Measurements from ENCODE around the gene ACAD10.

DNA sequence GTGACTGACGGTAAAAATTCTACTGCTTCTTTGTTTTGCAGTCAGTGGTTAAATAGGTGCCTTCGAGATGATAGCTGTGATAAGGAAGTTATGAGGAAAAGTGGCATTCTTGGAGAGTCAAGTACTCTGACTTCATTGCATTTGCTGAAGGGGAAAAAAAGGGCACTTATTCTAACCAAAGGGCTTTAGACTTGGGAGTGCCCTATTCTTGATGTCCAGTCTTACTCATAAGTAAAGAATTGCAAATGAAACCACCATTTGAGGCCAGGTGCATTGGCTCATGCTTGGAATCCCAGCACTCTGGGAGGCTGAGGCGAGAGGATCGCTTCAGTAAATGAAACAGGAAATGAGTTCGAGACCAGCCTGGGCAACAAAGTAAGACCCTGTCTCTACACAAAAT lies 40.4 kb upstream of the ACAD10 start:
- TF ChIP-seq, protein P1, sequence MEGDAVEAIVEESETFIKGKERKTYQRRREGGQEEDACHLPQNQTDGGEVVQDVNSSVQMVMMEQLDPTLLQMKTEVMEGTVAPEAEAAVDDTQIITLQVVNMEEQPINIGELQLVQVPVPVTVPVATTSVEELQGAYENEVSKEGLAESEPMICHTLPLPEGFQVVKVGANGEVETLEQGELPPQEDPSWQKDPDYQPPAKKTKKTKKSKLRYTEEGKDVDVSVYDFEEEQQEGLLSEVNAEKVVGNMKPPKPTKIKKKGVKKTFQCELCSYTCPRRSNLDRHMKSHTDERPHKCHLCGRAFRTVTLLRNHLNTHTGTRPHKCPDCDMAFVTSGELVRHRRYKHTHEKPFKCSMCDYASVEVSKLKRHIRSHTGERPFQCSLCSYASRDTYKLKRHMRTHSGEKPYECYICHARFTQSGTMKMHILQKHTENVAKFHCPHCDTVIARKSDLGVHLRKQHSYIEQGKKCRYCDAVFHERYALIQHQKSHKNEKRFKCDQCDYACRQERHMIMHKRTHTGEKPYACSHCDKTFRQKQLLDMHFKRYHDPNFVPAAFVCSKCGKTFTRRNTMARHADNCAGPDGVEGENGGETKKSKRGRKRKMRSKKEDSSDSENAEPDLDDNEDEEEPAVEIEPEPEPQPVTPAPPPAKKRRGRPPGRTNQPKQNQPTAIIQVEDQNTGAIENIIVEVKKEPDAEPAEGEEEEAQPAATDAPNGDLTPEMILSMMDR (IDR thresholded peaks at IDR 0.05; ENCODE audit: low read depth, low read length, missing input control), result no peak
- TF ChIP-seq YY1 (IDR thresholded peaks at IDR 0.05), result no peak
- TF ChIP-seq, protein P2, sequence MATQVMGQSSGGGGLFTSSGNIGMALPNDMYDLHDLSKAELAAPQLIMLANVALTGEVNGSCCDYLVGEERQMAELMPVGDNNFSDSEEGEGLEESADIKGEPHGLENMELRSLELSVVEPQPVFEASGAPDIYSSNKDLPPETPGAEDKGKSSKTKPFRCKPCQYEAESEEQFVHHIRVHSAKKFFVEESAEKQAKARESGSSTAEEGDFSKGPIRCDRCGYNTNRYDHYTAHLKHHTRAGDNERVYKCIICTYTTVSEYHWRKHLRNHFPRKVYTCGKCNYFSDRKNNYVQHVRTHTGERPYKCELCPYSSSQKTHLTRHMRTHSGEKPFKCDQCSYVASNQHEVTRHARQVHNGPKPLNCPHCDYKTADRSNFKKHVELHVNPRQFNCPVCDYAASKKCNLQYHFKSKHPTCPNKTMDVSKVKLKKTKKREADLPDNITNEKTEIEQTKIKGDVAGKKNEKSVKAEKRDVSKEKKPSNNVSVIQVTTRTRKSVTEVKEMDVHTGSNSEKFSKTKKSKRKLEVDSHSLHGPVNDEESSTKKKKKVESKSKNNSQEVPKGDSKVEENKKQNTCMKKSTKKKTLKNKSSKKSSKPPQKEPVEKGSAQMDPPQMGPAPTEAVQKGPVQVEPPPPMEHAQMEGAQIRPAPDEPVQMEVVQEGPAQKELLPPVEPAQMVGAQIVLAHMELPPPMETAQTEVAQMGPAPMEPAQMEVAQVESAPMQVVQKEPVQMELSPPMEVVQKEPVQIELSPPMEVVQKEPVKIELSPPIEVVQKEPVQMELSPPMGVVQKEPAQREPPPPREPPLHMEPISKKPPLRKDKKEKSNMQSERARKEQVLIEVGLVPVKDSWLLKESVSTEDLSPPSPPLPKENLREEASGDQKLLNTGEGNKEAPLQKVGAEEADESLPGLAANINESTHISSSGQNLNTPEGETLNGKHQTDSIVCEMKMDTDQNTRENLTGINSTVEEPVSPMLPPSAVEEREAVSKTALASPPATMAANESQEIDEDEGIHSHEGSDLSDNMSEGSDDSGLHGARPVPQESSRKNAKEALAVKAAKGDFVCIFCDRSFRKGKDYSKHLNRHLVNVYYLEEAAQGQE (IDR thresholded peaks at IDR 0.05), result no peak
- TF ChIP-seq TAF1 (conservative IDR thresholded peaks at IDR 0.05), result no peak
- TF ChIP-seq RAD21 (IDR thresholded peaks at IDR 0.05), result no peak
- no peak for TF ChIP-seq GABPA (IDR thresholded peaks at IDR 0.05 in 1 of 2, conservative IDR thresholded peaks at IDR 0.05 in 1 of 2)

All from liver (tissue), 3 donors.